GM06990 (cell line): ENCODE results near the gene TET1.
"Not testable (repeated sequence)": the region's sequence is repeated elsewhere in the genome, so short reads cannot be mapped to it uniquely, and the experiment has no call there.

Experiments used
- DNase-seq: peaks from one replicate; pipeline ENCODE4 v3.0.0-alpha.2; 2011; ENCODE audit not compliant: insufficient read length; ENCODE audit errors: extremely low read depth
- H3K27me3 ChIP-seq: replicated peaks from 2 replicates; pipeline ENCODE4 v1.6.0; 2011; ENCODE audit warnings: low read length; ENCODE audit not compliant: control insufficient read depth, insufficient read depth
- H3K36me3 ChIP-seq: 2 replicates; pipeline ENCODE4 v1.5.1; 2011; ENCODE audit warnings: low read length; ENCODE audit not compliant: control insufficient read depth, insufficient read depth
- H3K4me3 ChIP-seq: replicated peaks from 2 replicates; pipeline ENCODE4 v1.5.1; 2011; ENCODE audit warnings: low read depth, mild to moderate bottlenecking, control low read depth, low read length
- CTCF ChIP-seq: IDR thresholded peaks from 2 replicates; pipeline ENCODE4 v1.5.1; 2011; ENCODE audit warnings: low read length, control low read depth, mild to moderate bottlenecking, inconsistent platforms; ENCODE audit not compliant: insufficient read depth, poor library complexity, severe bottlenecking

TET1 gene

GRCh38 chr10:68566955-68567354, 6.8 kb downstream of the TET1 start:
- Histone ChIP-seq H3K27me3 (no peaks in the 10 kb centered on the region; the same call in 1 of the 2 replicates), H3K4me3 (no peak overlapping the region), H3K36me3 (no peaks in the 10 kb centered on the region)
- no peak for TF ChIP-seq CTCF
- DNase-seq: no peak

- no peak for TF ChIP-seq CTCF
- H3K4me3 ChIP-seq: no peak overlapping the region
- no peak for DNase-seq
- H3K27me3 ChIP-seq: no peaks in the 10 kb centered on the region; the same call in 1 of the 2 replicates
- H3K36me3 ChIP-seq: no peaks in the 10 kb centered on the region
Observed at GRCh38 chr10:68572151-68572550, 12.0 kb downstream of the TET1 start.

- Histone ChIP-seq H3K36me3 (no peaks in the 10 kb centered on the region), H3K4me3 (no peak overlapping the region), H3K27me3 (no peaks in the 10 kb centered on the region; the same call in 1 of the 2 replicates)
- DNase-seq: no peak
- TF ChIP-seq CTCF: no peak
Observed at GRCh38 chr10:68574051-68574450, 13.9 kb downstream of the TET1 start.

GRCh38 chr10:68576118-68576517, 16.0 kb downstream of the TET1 start:
- Histone ChIP-seq H3K4me3 (no peak overlapping the region), H3K36me3 (no peaks in the 10 kb centered on the region), H3K27me3 (no peaks in the 10 kb centered on the region)
- DNase-seq: no peak
- TF ChIP-seq CTCF: no peak

GRCh38 chr10:68578974-68579373, 18.8 kb downstream of the TET1 start:
- Histone ChIP-seq H3K4me3 (no peak overlapping the region), H3K27me3 (no peaks in the 10 kb centered on the region), H3K36me3 (no peaks in the 10 kb centered on the region)
- TF ChIP-seq CTCF: no peak
- no peak for DNase-seq

- H3K27me3 ChIP-seq, DNase-seq, H3K4me3 ChIP-seq, H3K36me3 ChIP-seq: not testable (repeated sequence)
Observed at GRCh38 chr10:68584187-68584586, 24.1 kb downstream of the TET1 start.
